ENCODE results near the gene NOS2.

The NOS2 gene

GRCh38 chr17:27819145-27819544 is 18.8 kb upstream of the NOS2 start:
- DNase-seq (ENCODE audit: low read depth) = no peak

- no peak for DNase-seq (ENCODE audit: low read depth)
These were observed 18.2 kb upstream of the NOS2 start for GRCh38 chr17:27818401-27819105.

GRCh38 chr17:27817731-27818130 is 17.4 kb upstream of the NOS2 start:
- DNase-seq (ENCODE audit: low read depth) = no peak

- no peak for DNase-seq (ENCODE audit: low read depth)
These were observed 16.6 kb upstream of the NOS2 start for GRCh38 chr17:27816946-27817345.

- no peak for DNase-seq (ENCODE audit: low read depth)
These were observed 11.6 kb upstream of the NOS2 start for GRCh38 chr17:27811961-27812360.

GRCh38 chr17:27810902-27811557 is 10.7 kb upstream of the NOS2 start:
- no peak for DNase-seq (ENCODE audit: low read depth)

- no peak for DNase-seq (ENCODE audit: low read depth)
These were observed 10.0 kb upstream of the NOS2 start for GRCh38 chr17:27810211-27810901.

- DNase-seq (ENCODE audit: low read depth) = no peak
These were observed 9.2 kb upstream of the NOS2 start for GRCh38 chr17:27809555-27809954.

- no peak for DNase-seq (ENCODE audit: low read depth)
These were observed 8.3 kb upstream of the NOS2 start for GRCh38 chr17:27808628-27809027.

- DNase-seq (ENCODE audit: low read depth) = no peak
These were observed 7.5 kb upstream of the NOS2 start for GRCh38 chr17:27807567-27808470.

- peak; percentile 55 for DNase-seq (ENCODE audit: low read depth)
These were observed 5.3 kb upstream of the NOS2 start for GRCh38 chr17:27805520-27806146.

- no peak for DNase-seq (ENCODE audit: low read depth)
These were observed 3.8 kb upstream of the NOS2 start for GRCh38 chr17:27804113-27804512.

- no peak for DNase-seq (ENCODE audit: low read depth)
These were observed 2.8 kb upstream of the NOS2 start for GRCh38 chr17:27802962-27803680.

GRCh38 chr17:27802033-27802432 is 1.7 kb upstream of the NOS2 start:
- DNase-seq (ENCODE audit: low read depth) = no peak

- DNase-seq (ENCODE audit: low read depth) = no peak
These were observed 2.0 kb downstream of the NOS2 start for GRCh38 chr17:27798376-27798775.

GRCh38 chr17:27797390-27798091 is 2.8 kb downstream of the NOS2 start:
- DNase-seq (ENCODE audit: low read depth) = no peak

GRCh38 chr17:27793906-27794569 is 6.3 kb downstream of the NOS2 start:
- no peak for DNase-seq (ENCODE audit: low read depth)

GRCh38 chr17:27793168-27793905 is 7.0 kb downstream of the NOS2 start:
- no peak for DNase-seq (ENCODE audit: low read depth)

- no peak for DNase-seq (ENCODE audit: low read depth)
These were observed 8.2 kb downstream of the NOS2 start for GRCh38 chr17:27792095-27792494.

All from stimulated activated CD8-positive, alpha-beta memory T cell treated with anti-CD3 and anti-CD28 coated beads, Interleukin-7, amount 100 ng/mL, for 24 hours (primary cell).